ENCODE measurements around the gene IFRD2.
A peak's percentile ranks its signal among the peaks of the same experiment; 100 is the strongest.

- TF ChIP-seq POLR2A (IDR thresholded peaks at IDR 0.05) (no peak), CTCF (IDR thresholded peaks at IDR 0.05) (no peak), POLR2AphosphoS5 (IDR thresholded peaks at IDR 0.05) (peak; percentile 8 to 47 (median 44)), EP300 (IDR thresholded peaks at IDR 0.05) (no peak)
These were observed 30.3 kb upstream of the IFRD2 start, which contains the start of gene HYAL2 for GRCh38 chr3:50322386-50323091.

Measured in sigmoid colon (tissue), 4 donors.